Measurements from ENCODE around the gene RALGPS1. TPM values are rescaled to one million over a fixed set of nuclear protein-coding genes. Genes with fewer than 3 reads are reported as not detected.

The RALGPS1 gene
- total and polyA plus RNA-seq, 2 of the 13 experiments (the other 11 are each of a cell fraction or from before 2014, with no cell fraction given): 3.7 to 6.5 TPM

- POLR2A ChIA-PET: no interaction called here
- no peaks in the 10 kb centered on the region for H3K9me3 ChIP-seq (ENCODE audit: low read length)
- no peaks in the 10 kb centered on the region for H3K27me3 ChIP-seq (ENCODE audit: control insufficient read depth in 1 of 2, insufficient read depth in 2 of 2, low read length in 2 of 2)
- DNase-seq (ENCODE audit: low spot score) (no peak), FAIRE-seq (no peak), ATAC-seq (no peak)
- 100% methylated on average over 3 of the region's 3 CpGs for WGBS (ENCODE audit: low lambda C conversion rate)
- BruUV-seq (replicated peaks): no TSS peak
- no peak overlapping the region for H3K9ac ChIP-seq (ENCODE audit: insufficient read depth, low read depth, low read length)
- H3K79me2 ChIP-seq (ENCODE audit: insufficient read depth, low read length): no peaks in the 10 kb centered on the region
- in situ Hi-C loops (cut with HindIII; ENCODE audit: extremely low pct_ligation_motif_present, low pct_unique_long_range_greater_than_20kb): no loop called here
- CTCF ChIA-PET (ENCODE audit: low intra/inter-chr PET ratio, low total read pairs): no interaction called here
- H3K27ac ChIP-seq (ENCODE audit: extremely low read length, insufficient read depth, low read length): no peak overlapping the region
- no peaks in the 10 kb centered on the region; a peak in 1 of 5 replicates for H3K36me3 ChIP-seq (replicated peaks in 1 of 2; ENCODE audit: control insufficient read depth in 1 of 2, insufficient read depth in 2 of 2, low read length in 2 of 2)
- intact Hi-C loops (cut with micrococcal nuclease; ENCODE audit: unreplicated experiment): no loop called here
- no peak overlapping the region for H3K4me2 ChIP-seq (ENCODE audit: low read depth, low read length)
- H3K4me1 ChIP-seq (ENCODE audit: insufficient read depth, low read length): peaks cover 1% of the 10 kb centered on the region; the same call in 1 of the 2 replicates
- no peak overlapping the region for H3K4me3 ChIP-seq (replicated peaks in 1 of 3; ENCODE audit: insufficient read depth in 1 of 3, low read depth in 2 of 3, low read length in 3 of 3)
- H2AFZ ChIP-seq (ENCODE audit: low read length): no peak overlapping the region
- no peaks in the 10 kb centered on the region for H4K20me1 ChIP-seq (ENCODE audit: insufficient read depth, low read length)
- TF ChIP-seq PAXIP1 (CRISPR knock-in tag; conservative IDR thresholded peaks at IDR 0.05): no peak
- TF ChIP-seq ZGPAT (CRISPR knock-in tag; IDR thresholded peaks at IDR 0.05): no peak
- TF ChIP-seq AHR (CRISPR knock-in tag; IDR thresholded peaks at IDR 0.05): no peak
- TF ChIP-seq BORCS8-MEF2B (CRISPR knock-in tag; IDR thresholded peaks at IDR 0.05): no peak
- TF ChIP-seq PHF20 (CRISPR knock-in tag; IDR thresholded peaks at IDR 0.05): no peak
- no peak for TF ChIP-seq ZIK1 (CRISPR knock-in tag; IDR thresholded peaks at IDR 0.05; ENCODE audit: borderline replicate concordance, low read depth)
- no peak for TF ChIP-seq ZNF17 (CRISPR knock-in tag; IDR thresholded peaks at IDR 0.05)
- no peak for TF ChIP-seq ZXDC (CRISPR knock-in tag; IDR thresholded peaks at IDR 0.05)
- no peak for TF ChIP-seq AFF4 (CRISPR knock-in tag; IDR thresholded peaks at IDR 0.05)
- TF ChIP-seq RBFOX2 (IDR thresholded peaks at IDR 0.05; ENCODE audit: low read depth, low read length): no peak
- no peak for TF ChIP-seq SRY (CRISPR knock-in tag; IDR thresholded peaks at IDR 0.05)
- no peak for TF ChIP-seq ZNF570 (CRISPR knock-in tag; IDR thresholded peaks at IDR 0.05; ENCODE audit: borderline replicate concordance)
- TF ChIP-seq XRCC5 (optimal IDR thresholded peaks at IDR 0.05; ENCODE audit: low read length): no peak
- no peak for TF ChIP-seq PRMT3 (CRISPR knock-in tag; IDR thresholded peaks at IDR 0.05; ENCODE audit: borderline replicate concordance, low read depth)
These were observed 317.1 kb downstream of the RALGPS1 start for GRCh38 chr9:127231666-127232065.

Measured in HepG2 (cell line).